Measurements from ENCODE around the gene PPM1D.

PPM1D gene

DNA sequence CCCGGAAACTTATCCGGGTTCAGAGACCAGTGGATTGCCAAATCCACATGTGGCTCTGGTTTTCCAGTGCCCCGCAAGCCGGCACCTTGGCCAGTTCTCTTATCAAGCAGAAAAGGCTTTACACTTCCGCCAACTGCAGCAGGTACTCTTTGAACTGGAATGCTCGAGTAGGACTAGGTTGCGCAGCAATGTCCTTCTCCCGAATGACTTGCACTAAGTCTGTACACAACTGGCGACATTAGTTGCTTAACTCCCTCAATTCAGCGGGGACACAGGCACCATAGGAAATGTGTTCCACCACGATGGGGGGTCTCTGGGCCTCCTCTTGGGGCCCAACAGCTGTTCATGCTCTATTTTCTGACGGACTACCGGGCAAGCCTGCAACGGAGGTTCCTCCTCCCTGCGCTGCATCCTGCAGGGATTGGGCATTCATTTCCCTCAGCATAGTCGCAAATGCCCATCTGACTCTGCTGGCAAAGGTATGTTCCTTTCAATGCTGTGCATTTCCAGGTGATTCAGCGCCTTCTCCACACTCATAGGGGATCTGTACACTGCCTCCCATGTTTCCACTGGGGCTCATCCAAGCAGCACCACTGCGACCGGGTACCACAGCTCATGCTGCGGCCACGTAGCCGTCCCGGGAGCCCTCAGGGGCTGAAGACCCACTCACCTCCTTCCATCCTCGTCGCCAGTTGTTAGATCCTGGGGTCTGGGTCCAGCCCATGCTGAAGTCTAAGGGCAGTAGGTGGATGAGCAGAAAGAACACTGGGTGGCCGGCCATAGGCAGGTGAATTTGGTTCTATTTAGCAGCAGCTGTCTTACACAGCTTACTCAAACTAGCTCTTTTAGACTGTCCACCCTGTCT, 39.8 kb upstream of the PPM1D start:
- no peak overlapping the region for H3K4me3 Mint-ChIP-seq
- H3K27ac Mint-ChIP-seq, result no peak overlapping the region
- H3K27me3 Mint-ChIP-seq (ENCODE audit: low read depth), result no peaks in the 10 kb centered on the region
- H3K36me3 Mint-ChIP-seq (ENCODE audit: low read depth), result peaks cover 14% of the 10 kb centered on the region
- TF ChIP-seq, protein P1, sequence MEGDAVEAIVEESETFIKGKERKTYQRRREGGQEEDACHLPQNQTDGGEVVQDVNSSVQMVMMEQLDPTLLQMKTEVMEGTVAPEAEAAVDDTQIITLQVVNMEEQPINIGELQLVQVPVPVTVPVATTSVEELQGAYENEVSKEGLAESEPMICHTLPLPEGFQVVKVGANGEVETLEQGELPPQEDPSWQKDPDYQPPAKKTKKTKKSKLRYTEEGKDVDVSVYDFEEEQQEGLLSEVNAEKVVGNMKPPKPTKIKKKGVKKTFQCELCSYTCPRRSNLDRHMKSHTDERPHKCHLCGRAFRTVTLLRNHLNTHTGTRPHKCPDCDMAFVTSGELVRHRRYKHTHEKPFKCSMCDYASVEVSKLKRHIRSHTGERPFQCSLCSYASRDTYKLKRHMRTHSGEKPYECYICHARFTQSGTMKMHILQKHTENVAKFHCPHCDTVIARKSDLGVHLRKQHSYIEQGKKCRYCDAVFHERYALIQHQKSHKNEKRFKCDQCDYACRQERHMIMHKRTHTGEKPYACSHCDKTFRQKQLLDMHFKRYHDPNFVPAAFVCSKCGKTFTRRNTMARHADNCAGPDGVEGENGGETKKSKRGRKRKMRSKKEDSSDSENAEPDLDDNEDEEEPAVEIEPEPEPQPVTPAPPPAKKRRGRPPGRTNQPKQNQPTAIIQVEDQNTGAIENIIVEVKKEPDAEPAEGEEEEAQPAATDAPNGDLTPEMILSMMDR (IDR thresholded peaks at IDR 0.05; ENCODE audit: unreplicated experiment in 3 of 3), result no peak
- H3K9me3 Mint-ChIP-seq, result peaks cover 23% of the 10 kb centered on the region
- peaks cover 4% of the 10 kb centered on the region for H3K4me1 Mint-ChIP-seq

DNA sequence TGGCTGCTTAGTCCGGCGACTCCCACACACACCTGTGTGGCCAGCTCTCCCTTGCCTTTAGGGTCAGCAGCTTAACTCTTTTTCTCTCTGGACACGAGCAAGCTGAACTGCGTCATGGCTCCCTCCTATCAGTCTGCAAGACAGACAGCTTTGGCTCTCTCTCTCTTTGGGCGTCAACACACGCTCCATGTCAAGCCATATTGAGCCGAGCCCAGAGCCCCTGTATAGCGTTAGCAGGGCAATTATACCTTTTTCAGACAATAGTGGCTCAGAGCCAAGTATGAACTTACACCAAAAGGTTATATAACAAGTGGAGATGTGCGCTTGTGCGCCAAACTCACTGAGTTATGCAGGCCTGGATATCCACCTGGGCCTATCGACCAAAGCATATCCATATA, 39.1 kb upstream of the PPM1D start:
- TF ChIP-seq, protein P1 (IDR thresholded peaks at IDR 0.05; ENCODE audit: unreplicated experiment in 3 of 3), result no peak
- Mint-ChIP-seq H3K4me3 (no peak overlapping the region), H3K27ac (no peak overlapping the region), H3K4me1 (peaks cover 4% of the 10 kb centered on the region), H3K27me3 (ENCODE audit: low read depth) (no peaks in the 10 kb centered on the region), H3K36me3 (ENCODE audit: low read depth) (peaks cover 13% of the 10 kb centered on the region), H3K9me3 (peaks cover 22% of the 10 kb centered on the region)

DNA sequence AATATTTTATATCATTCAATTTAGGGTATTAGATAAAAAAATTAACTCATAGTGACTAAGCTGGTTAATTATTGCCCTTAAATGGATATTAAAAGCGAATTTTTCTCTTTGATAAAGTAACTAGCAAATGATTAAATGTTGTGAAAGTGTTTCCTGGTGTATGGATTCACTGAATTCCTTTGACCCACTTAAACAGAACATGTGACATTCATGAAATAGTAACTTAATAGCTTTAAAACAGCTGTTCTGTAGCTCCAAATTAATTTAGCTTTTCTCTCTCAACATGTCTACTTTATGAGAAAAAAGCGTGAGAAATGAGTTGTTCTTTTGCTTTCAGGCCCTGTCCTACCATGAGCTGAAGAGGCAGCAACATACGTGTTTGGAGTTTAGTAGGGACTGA, 37.6 kb upstream of the PPM1D start:
- Mint-ChIP-seq H3K27ac (peak overlapping the region in 2 of 3 experiments; percentile 36 to 62), H3K9me3 (peaks cover 14% of the 10 kb centered on the region)

DNA sequence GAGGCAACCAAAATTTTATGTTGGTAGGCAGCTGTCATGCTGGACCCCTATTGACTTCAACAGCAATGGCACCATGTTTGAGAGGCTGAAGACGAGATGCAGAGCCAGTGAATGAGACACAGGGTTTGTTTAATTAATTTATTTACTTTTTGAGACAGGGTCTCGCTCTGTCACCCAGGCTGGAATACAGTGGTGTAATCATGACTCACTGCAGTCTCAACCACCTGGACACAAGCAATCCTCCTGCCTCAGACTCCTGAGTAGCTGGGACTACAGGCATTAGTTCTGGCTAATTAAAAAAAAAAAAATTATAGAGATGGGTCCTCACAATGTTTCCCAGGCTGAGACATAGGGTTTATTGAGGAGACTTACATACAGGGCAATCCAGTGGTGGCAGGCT, 36.2 kb upstream of the PPM1D start:
- Mint-ChIP-seq H3K4me1 (peaks cover 4% of the 10 kb centered on the region), H3K9me3 (peaks cover 2% of the 10 kb centered on the region), H3K4me3 (no peak overlapping the region), H3K27me3 (ENCODE audit: low read depth) (no peaks in the 10 kb centered on the region), H3K27ac (no peak overlapping the region), H3K36me3 (ENCODE audit: low read depth) (no peaks in the 10 kb centered on the region)
- TF ChIP-seq, protein P1 (IDR thresholded peaks at IDR 0.05; ENCODE audit: unreplicated experiment in 3 of 3), result no peak

More for the DNA sequence above, 37.6 kb upstream of the PPM1D start:
- Mint-ChIP-seq H3K27me3 (ENCODE audit: low read depth) (no peaks in the 10 kb centered on the region), H3K36me3 (ENCODE audit: low read depth) (peaks cover 7% of the 10 kb centered on the region), H3K4me1 (peaks cover 4% of the 10 kb centered on the region), H3K4me3 (no peak overlapping the region)
- TF ChIP-seq, protein P1 (IDR thresholded peaks at IDR 0.05; ENCODE audit: unreplicated experiment in 3 of 3), result no peak

DNA sequence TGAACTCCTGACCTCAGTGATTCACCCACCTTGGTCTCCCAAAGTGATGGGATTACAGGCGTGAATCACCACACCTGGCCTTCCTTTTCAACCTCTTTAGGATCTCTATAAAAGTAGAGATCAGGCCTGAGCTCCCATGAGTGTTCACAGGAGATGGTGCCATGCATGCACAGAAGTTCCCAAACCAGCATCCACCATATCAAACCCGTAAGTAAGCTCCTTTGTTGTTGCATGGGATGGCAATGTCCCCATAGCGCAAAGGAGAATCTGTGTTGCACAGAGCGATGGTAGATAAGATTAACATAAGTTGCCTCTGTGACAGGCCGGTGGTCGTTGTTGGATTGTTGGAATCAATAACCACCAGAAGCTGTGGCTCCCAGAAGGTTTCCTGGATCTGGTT, 34.8 kb upstream of the PPM1D start:
- Mint-ChIP-seq H3K27me3 (ENCODE audit: low read depth) (no peaks in the 10 kb centered on the region), H3K9me3 (no peaks in the 10 kb centered on the region), H3K36me3 (ENCODE audit: low read depth) (no peaks in the 10 kb centered on the region), H3K27ac (no peak overlapping the region), H3K4me1 (peaks cover 4% of the 10 kb centered on the region), H3K4me3 (no peak overlapping the region)
- TF ChIP-seq, protein P1 (IDR thresholded peaks at IDR 0.05; ENCODE audit: unreplicated experiment in 3 of 3), result no peak

Measured in nephron (organoid).